Measurements from ENCODE around the gene THAP4. TPM values are rescaled to one million over a fixed set of nuclear protein-coding genes. Genes with fewer than 3 reads are reported as not detected.

THAP4 gene
- total and polyA plus RNA-seq, 2 of the 13 experiments (the other 11 are each of a cell fraction or from before 2014, with no cell fraction given) = 59.7 to 75.7 TPM

DNA sequence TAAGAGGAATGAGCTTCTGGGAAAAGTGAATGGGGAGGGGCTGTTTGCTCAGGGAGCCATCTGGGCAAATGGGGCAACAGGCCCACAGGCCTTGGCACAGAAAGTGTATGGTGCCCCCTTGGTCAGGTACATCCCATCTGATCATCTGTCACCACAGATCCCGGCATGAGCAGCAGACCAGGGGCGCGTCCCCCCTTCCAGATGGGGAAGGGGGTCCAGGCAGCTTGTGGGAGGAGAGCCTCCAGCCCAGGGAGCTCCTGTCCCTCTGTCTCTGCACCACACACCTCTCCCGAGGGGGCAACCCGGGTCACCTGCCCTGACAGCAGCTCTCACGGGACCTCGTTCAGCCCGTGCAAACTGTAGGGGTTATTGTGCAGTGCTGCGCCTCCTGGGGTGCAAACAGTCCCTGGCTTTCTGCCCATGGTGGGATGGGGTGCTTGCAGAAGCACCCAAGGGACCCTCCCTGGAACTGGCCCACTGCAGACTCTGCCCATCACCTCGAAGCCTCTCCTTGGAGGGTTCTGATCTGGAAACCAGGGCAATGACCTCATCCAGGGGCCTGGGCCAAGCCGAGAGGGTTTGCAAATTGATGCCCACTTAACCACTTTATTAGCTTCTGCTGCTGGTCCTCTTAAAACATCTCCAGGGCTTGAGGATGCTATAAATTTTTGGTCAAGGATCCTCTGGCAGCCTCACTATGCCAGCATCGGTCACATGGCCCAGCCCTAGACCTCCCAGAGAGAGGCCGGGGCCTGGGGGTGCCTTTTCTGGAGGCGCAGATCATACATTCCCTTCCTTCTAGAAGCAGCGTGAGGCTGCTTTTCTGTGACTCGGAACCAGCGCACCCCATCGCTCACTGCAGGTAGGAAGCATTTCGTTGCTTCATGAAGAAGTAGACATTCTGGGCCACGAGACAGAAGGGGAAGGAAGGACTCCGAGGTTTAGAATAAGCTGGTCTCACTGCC lies 86.1 kb downstream of the THAP4 start (continued):
- TF ChIP-seq, protein P1, sequence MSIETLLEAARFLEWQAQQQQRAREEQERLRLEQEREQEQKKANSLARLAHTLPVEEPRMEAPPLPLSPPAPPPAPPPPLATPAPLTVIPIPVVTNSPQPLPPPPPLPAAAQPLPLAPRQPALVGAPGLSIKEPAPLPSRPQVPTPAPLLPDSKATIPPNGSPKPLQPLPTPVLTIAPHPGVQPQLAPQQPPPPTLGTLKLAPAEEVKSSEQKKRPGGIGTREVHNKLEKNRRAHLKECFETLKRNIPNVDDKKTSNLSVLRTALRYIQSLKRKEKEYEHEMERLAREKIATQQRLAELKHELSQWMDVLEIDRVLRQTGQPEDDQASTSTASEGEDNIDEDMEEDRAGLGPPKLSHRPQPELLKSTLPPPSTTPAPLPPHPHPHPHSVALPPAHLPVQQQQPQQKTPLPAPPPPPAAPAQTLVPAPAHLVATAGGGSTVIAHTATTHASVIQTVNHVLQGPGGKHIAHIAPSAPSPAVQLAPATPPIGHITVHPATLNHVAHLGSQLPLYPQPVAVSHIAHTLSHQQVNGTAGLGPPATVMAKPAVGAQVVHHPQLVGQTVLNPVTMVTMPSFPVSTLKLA (IDR thresholded peaks at IDR 0.05) = no peak
- TF ChIP-seq PHF21A (CRISPR knock-in tag; IDR thresholded peaks at IDR 0.05) (0 out of 2 replicates have a peak, but pooled peaks have one; percentile 48), MTF2 (CRISPR knock-in tag; IDR thresholded peaks at IDR 0.05; ENCODE audit: borderline replicate concordance) (no peak), ZNF274 (CRISPR knock-in tag; IDR thresholded peaks at IDR 0.05) (0 out of 2 replicates have a peak, but pooled peaks have one; percentile 8), ZNF180 (CRISPR knock-in tag; IDR thresholded peaks at IDR 0.05; ENCODE audit: borderline replicate concordance, low read depth) (no peak), ZNF549 (CRISPR knock-in tag; IDR thresholded peaks at IDR 0.05) (no peak), GATAD2A (CRISPR knock-in tag; IDR thresholded peaks at IDR 0.05) (peak; percentile 31; the same call in 1 of the 2 replicates)

DNA sequence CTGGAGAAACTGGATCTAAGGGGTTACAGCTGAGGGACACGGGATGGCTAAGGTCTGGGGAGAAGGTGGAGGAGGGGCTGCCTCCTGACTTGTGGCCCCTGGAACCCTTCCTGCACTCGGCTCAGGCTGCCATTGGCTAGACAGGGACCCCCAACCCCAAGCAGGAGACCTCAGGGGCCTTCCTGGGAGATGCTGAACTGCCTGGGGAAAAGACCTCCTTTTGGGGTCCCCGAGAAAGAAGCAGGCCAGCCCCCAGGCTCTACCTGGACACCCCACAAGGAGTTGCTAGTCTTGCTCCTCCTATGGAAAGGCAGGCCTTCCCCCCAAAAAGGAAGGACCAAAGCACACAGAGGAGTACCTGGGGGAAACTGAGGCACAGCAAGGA lies 88.5 kb downstream of the THAP4 start:
- H3K9ac ChIP-seq (ENCODE audit: insufficient read depth, low read depth, low read length) = no peak overlapping the region
- no peaks in the 10 kb centered on the region for H3K27me3 ChIP-seq (ENCODE audit: control insufficient read depth in 1 of 2, insufficient read depth in 2 of 2, low read length in 2 of 2)
- ChIA-PET POLR2A (interaction anchor here (1.1 kb wide), 1 partner anchor 33 kb away, joined by 3 read pairs; no protein-coding TSS in a partner anchor), CTCF (ENCODE audit: low intra/inter-chr PET ratio, low total read pairs) (no interaction called here)
- no peaks in the 10 kb centered on the region for H3K36me3 ChIP-seq (replicated peaks in 1 of 2; ENCODE audit: control insufficient read depth in 1 of 2, insufficient read depth in 2 of 2, low read length in 2 of 2)
- H3K9me3 ChIP-seq (ENCODE audit: low read length) = no peaks in the 10 kb centered on the region
- no TSS peak for BruUV-seq (replicated peaks)
- DNase-seq (ENCODE audit: low spot score) (no peak), ATAC-seq (no peak), FAIRE-seq (no peak)
- H3K4me2 ChIP-seq (ENCODE audit: low read depth, low read length) = no peak overlapping the region
- 92% methylated on average over 3 of the region's 3 CpGs for WGBS (ENCODE audit: low lambda C conversion rate)
- no peak overlapping the region for H3K27ac ChIP-seq (ENCODE audit: extremely low read length, insufficient read depth, low read length)
- H3K79me2 ChIP-seq (ENCODE audit: insufficient read depth, low read length) = no peaks in the 10 kb centered on the region
- H3K4me1 ChIP-seq (ENCODE audit: insufficient read depth, low read length) = peaks cover 77% of the 10 kb centered on the region
- H4K20me1 ChIP-seq (ENCODE audit: insufficient read depth, low read length) = no peaks in the 10 kb centered on the region
- TF ChIP-seq GABPA (IDR thresholded peaks at IDR 0.05; ENCODE audit: low read depth, low read length) = no peak
- no peak for TF ChIP-seq GABPA (CRISPR knock-in tag; IDR thresholded peaks at IDR 0.05; ENCODE audit: low read depth)
- TF ChIP-seq, protein P2, sequence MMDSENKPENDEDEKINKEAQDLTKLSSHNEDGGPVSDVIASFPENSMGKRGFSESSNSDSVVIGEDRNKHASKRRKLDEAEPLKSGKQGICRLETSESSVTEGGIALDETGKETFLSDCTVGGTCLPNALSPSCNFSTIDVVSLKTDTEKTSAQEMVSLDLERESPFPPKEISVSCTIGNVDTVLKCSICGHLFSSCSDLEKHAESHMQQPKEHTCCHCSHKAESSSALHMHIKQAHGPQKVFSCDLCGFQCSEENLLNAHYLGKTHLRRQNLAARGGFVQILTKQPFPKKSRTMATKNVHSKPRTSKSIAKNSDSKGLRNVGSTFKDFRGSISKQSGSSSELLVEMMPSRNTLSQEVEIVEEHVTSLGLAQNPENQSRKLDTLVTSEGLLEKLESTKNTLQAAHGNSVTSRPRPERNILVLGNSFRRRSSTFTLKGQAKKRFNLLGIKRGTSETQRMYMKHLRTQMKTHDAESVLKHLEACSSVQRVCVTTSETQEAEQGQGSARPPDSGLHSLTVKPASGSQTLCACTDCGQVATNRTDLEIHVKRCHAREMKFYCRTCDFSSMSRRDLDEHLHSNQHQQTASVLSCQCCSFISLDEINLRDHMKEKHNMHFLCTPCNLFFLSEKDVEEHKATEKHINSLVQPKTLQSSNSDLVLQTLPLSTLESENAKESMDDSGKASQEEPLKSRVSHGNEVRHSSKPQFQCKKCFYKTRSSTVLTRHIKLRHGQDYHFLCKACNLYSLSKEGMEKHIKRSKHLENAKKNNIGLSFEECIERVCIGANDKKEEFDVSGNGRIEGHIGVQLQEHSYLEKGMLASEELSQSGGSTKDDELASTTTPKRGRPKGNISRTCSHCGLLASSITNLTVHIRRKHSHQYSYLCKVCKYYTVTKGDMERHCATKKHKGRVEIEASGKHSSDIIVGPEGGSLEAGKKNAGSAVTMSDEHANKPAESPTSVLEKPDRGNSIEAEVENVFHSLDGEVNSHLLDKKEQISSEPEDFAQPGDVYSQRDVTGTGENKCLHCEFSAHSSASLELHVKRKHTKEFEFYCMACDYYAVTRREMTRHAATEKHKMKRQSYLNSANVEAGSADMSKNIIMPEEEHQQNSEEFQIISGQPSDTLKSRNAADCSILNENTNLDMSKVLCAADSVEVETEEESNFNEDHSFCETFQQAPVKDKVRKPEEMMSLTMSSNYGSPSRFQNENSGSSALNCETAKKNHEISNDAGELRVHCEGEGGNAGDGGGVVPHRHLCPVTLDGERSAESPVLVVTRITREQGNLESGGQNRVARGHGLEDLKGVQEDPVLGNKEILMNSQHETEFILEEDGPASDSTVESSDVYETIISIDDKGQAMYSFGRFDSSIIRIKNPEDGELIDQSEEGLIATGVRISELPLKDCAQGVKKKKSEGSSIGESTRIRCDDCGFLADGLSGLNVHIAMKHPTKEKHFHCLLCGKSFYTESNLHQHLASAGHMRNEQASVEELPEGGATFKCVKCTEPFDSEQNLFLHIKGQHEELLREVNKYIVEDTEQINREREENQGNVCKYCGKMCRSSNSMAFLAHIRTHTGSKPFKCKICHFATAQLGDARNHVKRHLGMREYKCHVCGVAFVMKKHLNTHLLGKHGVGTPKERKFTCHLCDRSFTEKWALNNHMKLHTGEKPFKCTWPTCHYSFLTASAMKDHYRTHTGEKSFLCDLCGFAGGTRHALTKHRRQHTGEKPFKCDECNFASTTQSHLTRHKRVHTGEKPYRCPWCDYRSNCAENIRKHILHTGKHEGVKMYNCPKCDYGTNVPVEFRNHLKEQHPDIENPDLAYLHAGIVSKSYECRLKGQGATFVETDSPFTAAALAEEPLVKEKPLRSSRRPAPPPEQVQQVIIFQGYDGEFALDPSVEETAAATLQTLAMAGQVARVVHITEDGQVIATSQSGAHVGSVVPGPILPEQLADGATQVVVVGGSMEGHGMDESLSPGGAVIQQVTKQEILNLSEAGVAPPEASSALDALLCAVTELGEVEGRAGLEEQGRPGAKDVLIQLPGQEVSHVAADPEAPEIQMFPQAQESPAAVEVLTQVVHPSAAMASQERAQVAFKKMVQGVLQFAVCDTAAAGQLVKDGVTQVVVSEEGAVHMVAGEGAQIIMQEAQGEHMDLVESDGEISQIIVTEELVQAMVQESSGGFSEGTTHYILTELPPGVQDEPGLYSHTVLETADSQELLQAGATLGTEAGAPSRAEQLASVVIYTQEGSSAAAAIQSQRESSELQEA (CRISPR knock-in tag; IDR thresholded peaks at IDR 0.05; ENCODE audit: not compliant biosample characterization) = peak; percentile 0
- H3K4me3 ChIP-seq (replicated peaks in 1 of 3; ENCODE audit: insufficient read depth in 1 of 3, low read depth in 2 of 3, low read length in 3 of 3) = no peak overlapping the region
- H2AFZ ChIP-seq (ENCODE audit: low read length) = no peak overlapping the region
- in situ Hi-C loops (cut with HindIII; ENCODE audit: extremely low pct_ligation_motif_present, low pct_unique_long_range_greater_than_20kb) (no loop called here), intact Hi-C loops (cut with micrococcal nuclease; ENCODE audit: unreplicated experiment) (loop anchor here (5.0 kb wide), 1 partner anchor 99 kb away; no protein-coding TSS in a partner anchor)
